HepG2 (cell line): ENCODE data around the gene CHN1. TPM values are rescaled to one million over a fixed set of nuclear protein-coding genes. Genes with fewer than 3 reads are reported as not detected.

Experiments
- CENPT ChIP-seq: sonication (generic); formaldehyde crosslinking; IDR thresholded peaks from 2 replicates; pipeline ENCODE4 v1.8.0; 2022; ENCODE audit warnings: low read depth, mild to moderate bottlenecking, moderate library complexity, missing genetic modification reagents
- KAT2B ChIP-seq: fragments of 150-350 bp; IDR thresholded peaks from 2 replicates; pipeline ENCODE4 v1.6.1; 2014; ENCODE audit warnings: low read depth, low read length, borderline replicate concordance
- LCORL ChIP-seq, 2 experiments: fragments of 450-650 bp in 1 of 2; sonication (generic) in 1 of 2; formaldehyde crosslinking in 1 of 2; IDR thresholded peaks; 2 replicates each; pipeline versions ENCODE4 v1.5.0 to v1.6.1; 2017 to 2020; ENCODE audit warnings: antibody characterized with exemption in 1 of 2, missing genetic modification reagents in 1 of 2
- MBD4 ChIP-seq: IDR thresholded peaks from 2 replicates; pipeline ENCODE4 v1.6.1; 2012; ENCODE audit warnings: low read length, inconsistent platforms, borderline replicate concordance
- SMAD1 ChIP-seq: sonication (generic); formaldehyde crosslinking; IDR thresholded peaks from 2 replicates; pipeline ENCODE4 v1.4.0; 2020; ENCODE audit warnings: missing genetic modification reagents, low read depth, mild to moderate bottlenecking, borderline replicate concordance
- SP140L ChIP-seq: sonication (generic); formaldehyde crosslinking; IDR thresholded peaks from 2 replicates; pipeline ENCODE4 v1.4.0; 2020; ENCODE audit warnings: missing genetic modification reagents, borderline replicate concordance
- ZIK1 ChIP-seq: sonication (generic); formaldehyde crosslinking; IDR thresholded peaks from 2 replicates; pipeline ENCODE4 v1.5.0; 2020; ENCODE audit warnings: mild to moderate bottlenecking, low read depth, missing genetic modification reagents, borderline replicate concordance
- ZNF12 ChIP-seq: sonication (generic); formaldehyde crosslinking; IDR thresholded peaks from 2 replicates; pipeline ENCODE4 v1.5.0; 2020; ENCODE audit warnings: missing genetic modification reagents
- ZNF205 ChIP-seq: IDR thresholded peaks from 2 replicates; pipeline ENCODE4 v1.6.1; 2018; ENCODE audit warnings: missing biosample characterization, missing genetic modification reagents
- ZNF44 ChIP-seq: sonication (generic); formaldehyde crosslinking; IDR thresholded peaks from 2 replicates; pipeline ENCODE4 v1.5.1; 2020; ENCODE audit warnings: mild to moderate bottlenecking, missing genetic modification reagents
- ZNF546 ChIP-seq: sonication (generic); formaldehyde crosslinking; conservative IDR thresholded peaks from 2 replicates; pipeline ENCODE4 v1.8.1; 2023; ENCODE audit warnings: mild to moderate bottlenecking, missing genetic modification reagents
- ZNF598 ChIP-seq: sonication (generic); formaldehyde crosslinking; IDR thresholded peaks from 2 replicates; pipeline ENCODE4 v1.5.1; 2020; ENCODE audit warnings: mild to moderate bottlenecking, missing genetic modification reagents, borderline replicate concordance
- polyA plus RNA-seq, 8 experiments: library from polyadenylated mRNA; depleted of rRNA in 3 of 8; stranded (reverse) in 7 of 8; unstranded in 1 of 8; fragments of >200 nt; fragmentation: Illumina TruSeq in 4 of 8; extraction: Trizol in 4 of 8; gene quantifications; 2 replicates each; pipeline versions ENCODE4 v1.2.1 to v1.2.3, GENCODE V29; 2011 to 2016; ENCODE audit warnings: low read depth in 4 of 8, missing spikeins in 1 of 8, mixed read lengths in 1 of 8; ENCODE audit not compliant: insufficient read depth in 1 of 8
- total RNA-seq, 5 experiments: library from RNA; depleted of rRNA; stranded (reverse); fragments of >200 nt; fragmentation: Illumina TruSeq; extraction: Trizol; gene quantifications; 2 replicates each; pipeline ENCODE4 v1.2.3, GENCODE V29; 2016; ENCODE audit warnings: low read depth in 1 of 5
- TF ChIP-seq, protein P1 (sequence below): sonication (generic); formaldehyde crosslinking; IDR thresholded peaks from 2 replicates; pipeline ENCODE4 v1.8.0; 2023; ENCODE audit warnings: mild to moderate bottlenecking, missing genetic modification reagents
- TF ChIP-seq, protein P2 (sequence below): sonication (generic); formaldehyde crosslinking; IDR thresholded peaks from 2 replicates; pipeline ENCODE4 v1.8.1; 2023; ENCODE audit warnings: mild to moderate bottlenecking, moderate library complexity, missing genetic modification reagents
- TF ChIP-seq, protein P3 (sequence below): sonication (generic); formaldehyde crosslinking; IDR thresholded peaks from 2 replicates; pipeline ENCODE4 v1.4.0; 2020; ENCODE audit warnings: low read depth, mild to moderate bottlenecking, missing genetic modification reagents
- TF ChIP-seq, protein P4 (sequence below): sonication (generic); formaldehyde crosslinking; IDR thresholded peaks from 2 replicates; pipeline ENCODE4 v1.4.0; 2020; ENCODE audit warnings: missing genetic modification reagents
- TF ChIP-seq, protein P5 (sequence below): sonication (generic); formaldehyde crosslinking; IDR thresholded peaks from 2 replicates; pipeline ENCODE4 v1.9.0; 2021; ENCODE audit warnings: mild to moderate bottlenecking, missing genetic modification reagents

The CHN1 gene
- total and polyA plus RNA-seq, 2 of the 13 experiments (the other 11 are each of a cell fraction or from before 2014, with no cell fraction given): 2.8 to 3.5 TPM

DNA sequence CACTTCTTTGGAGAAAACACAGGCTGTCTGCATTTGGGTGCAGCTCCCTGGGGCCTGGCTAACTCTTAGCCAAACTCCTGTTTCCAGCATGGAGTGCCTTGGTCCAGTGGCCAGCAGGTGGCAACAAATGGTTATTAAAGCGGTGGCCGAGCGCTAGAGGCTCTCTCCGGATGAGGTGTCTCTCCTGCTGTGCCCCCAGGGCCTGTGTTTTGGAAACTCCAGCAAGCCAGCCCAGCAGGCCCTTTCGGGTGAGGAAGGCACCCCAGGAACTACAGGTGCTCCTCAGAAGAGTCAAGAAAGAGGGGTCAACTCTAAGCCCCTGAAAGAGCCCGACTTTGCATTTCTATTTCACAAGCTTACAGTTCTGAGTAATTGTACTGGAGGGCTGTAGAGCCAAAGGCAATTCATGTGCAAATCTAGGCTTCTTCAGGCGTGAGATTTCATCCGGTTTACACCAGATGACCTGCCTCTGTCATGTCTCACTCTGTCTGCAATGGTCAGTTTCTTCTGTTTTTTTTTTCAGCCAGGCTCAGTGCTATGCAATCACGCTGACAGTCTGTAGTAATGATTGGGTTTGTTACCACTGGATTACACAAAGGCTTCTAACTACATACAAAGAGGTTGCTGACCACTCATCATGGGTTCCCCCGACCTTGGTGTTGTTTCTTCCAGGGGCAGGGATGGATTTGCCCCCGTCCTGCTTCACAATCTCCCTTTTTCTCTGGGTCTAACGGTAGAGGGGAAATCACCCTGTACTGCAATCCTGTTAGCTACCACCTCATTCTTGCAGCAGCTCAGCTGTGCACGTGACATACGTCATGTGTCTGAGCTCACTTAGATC is 233.3 kb downstream of the CHN1 start (continued):
- TF ChIP-seq, protein P1, sequence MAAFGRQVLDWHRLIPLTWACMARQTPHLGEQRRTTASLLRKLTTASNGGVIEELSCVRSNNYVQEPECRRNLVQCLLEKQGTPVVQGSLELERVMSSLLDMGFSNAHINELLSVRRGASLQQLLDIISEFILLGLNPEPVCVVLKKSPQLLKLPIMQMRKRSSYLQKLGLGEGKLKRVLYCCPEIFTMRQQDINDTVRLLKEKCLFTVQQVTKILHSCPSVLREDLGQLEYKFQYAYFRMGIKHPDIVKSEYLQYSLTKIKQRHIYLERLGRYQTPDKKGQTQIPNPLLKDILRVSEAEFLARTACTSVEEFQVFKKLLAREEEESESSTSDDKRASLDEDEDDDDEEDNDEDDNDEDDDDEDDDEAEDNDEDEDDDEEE: no peak
- TF ChIP-seq KAT2B (no peak), ZNF205 (CRISPR knock-in tag) (no peak), ZNF44 (CRISPR knock-in tag) (no peak), ZNF12 (CRISPR knock-in tag) (no peak), SP140L (CRISPR knock-in tag) (0 out of 2 replicates have a peak, but pooled peaks have one; percentile 67), ZNF546 (CRISPR knock-in tag) (no peak), SMAD1 (CRISPR knock-in tag) (0 out of 2 replicates have a peak, but pooled peaks have one; percentile 38), ZIK1 (CRISPR knock-in tag) (no peak), ZNF598 (CRISPR knock-in tag) (0 out of 2 replicates have a peak, but pooled peaks have one; percentile 17), MBD4 (no peak), LCORL (IDR thresholded peaks at IDR 0.05) (no peak), LCORL (CRISPR knock-in tag; IDR thresholded peaks at IDR 0.05) (peak; percentile 36; the same call in 1 of the 2 replicates), CENPT (CRISPR knock-in tag) (no peak)
- TF ChIP-seq, protein P2, sequence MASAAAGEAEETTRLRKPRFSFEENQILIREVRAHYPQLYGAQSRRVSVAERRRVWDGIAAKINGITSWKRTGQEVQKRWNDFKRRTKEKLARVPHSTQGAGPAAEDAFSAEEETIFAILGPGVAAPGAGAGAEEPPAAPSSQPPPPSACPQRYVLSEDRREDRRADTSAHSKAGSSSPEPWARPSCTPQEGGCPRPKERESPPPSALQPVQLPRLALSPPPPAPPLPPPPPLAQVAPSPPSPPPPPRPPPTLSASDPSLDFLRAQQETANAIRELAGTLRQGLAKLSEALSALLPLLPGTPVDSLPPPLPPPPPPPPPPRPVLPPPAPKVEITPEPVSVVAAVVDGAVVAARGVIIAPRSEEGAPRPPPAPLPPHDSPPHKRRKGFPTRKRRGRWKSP: peak; percentile 68; the same call in 1 of the 2 replicates
- TF ChIP-seq, protein P3, sequence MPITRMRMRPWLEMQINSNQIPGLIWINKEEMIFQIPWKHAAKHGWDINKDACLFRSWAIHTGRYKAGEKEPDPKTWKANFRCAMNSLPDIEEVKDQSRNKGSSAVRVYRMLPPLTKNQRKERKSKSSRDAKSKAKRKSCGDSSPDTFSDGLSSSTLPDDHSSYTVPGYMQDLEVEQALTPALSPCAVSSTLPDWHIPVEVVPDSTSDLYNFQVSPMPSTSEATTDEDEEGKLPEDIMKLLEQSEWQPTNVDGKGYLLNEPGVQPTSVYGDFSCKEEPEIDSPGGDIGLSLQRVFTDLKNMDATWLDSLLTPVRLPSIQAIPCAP: no peak
- TF ChIP-seq, protein P4, sequence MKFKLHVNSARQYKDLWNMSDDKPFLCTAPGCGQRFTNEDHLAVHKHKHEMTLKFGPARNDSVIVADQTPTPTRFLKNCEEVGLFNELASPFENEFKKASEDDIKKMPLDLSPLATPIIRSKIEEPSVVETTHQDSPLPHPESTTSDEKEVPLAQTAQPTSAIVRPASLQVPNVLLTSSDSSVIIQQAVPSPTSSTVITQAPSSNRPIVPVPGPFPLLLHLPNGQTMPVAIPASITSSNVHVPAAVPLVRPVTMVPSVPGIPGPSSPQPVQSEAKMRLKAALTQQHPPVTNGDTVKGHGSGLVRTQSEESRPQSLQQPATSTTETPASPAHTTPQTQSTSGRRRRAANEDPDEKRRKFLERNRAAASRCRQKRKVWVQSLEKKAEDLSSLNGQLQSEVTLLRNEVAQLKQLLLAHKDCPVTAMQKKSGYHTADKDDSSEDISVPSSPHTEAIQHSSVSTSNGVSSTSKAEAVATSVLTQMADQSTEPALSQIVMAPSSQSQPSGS (CRISPR knock-in tag): 0 out of 2 replicates have a peak, but pooled peaks have one; percentile 36
- TF ChIP-seq, protein P5, sequence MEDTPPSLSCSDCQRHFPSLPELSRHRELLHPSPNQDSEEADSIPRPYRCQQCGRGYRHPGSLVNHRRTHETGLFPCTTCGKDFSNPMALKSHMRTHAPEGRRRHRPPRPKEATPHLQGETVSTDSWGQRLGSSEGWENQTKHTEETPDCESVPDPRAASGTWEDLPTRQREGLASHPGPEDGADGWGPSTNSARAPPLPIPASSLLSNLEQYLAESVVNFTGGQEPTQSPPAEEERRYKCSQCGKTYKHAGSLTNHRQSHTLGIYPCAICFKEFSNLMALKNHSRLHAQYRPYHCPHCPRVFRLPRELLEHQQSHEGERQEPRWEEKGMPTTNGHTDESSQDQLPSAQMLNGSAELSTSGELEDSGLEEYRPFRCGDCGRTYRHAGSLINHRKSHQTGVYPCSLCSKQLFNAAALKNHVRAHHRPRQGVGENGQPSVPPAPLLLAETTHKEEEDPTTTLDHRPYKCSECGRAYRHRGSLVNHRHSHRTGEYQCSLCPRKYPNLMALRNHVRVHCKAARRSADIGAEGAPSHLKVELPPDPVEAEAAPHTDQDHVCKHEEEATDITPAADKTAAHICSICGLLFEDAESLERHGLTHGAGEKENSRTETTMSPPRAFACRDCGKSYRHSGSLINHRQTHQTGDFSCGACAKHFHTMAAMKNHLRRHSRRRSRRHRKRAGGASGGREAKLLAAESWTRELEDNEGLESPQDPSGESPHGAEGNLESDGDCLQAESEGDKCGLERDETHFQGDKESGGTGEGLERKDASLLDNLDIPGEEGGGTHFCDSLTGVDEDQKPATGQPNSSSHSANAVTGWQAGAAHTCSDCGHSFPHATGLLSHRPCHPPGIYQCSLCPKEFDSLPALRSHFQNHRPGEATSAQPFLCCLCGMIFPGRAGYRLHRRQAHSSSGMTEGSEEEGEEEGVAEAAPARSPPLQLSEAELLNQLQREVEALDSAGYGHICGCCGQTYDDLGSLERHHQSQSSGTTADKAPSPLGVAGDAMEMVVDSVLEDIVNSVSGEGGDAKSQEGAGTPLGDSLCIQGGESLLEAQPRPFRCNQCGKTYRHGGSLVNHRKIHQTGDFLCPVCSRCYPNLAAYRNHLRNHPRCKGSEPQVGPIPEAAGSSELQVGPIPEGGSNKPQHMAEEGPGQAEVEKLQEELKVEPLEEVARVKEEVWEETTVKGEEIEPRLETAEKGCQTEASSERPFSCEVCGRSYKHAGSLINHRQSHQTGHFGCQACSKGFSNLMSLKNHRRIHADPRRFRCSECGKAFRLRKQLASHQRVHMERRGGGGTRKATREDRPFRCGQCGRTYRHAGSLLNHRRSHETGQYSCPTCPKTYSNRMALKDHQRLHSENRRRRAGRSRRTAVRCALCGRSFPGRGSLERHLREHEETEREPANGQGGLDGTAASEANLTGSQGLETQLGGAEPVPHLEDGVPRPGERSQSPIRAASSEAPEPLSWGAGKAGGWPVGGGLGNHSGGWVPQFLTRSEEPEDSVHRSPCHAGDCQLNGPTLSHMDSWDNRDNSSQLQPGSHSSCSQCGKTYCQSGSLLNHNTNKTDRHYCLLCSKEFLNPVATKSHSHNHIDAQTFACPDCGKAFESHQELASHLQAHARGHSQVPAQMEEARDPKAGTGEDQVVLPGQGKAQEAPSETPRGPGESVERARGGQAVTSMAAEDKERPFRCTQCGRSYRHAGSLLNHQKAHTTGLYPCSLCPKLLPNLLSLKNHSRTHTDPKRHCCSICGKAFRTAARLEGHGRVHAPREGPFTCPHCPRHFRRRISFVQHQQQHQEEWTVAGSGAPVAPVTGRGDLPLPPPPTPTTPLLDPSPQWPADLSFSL: no peak
